Ectodermal cell (in vitro differentiated cells): Measurements from ENCODE around the gene TRIM34.
"Not testable (repeated sequence)": the region's sequence is repeated elsewhere in the genome, so short reads cannot be mapped to it uniquely, and the experiment has no call there.

Experiments used
- H3K27ac ChIP-seq: 2 replicates; pipeline ENCODE4 v1.7.0; 2013; ENCODE audit warnings: mild to moderate bottlenecking, low read depth, low read length; ENCODE audit not compliant: insufficient read depth, poor library complexity, severe bottlenecking
- H3K27me3 ChIP-seq: 2 replicates; pipeline ENCODE4 v1.7.0; 2013; ENCODE audit warnings: mild to moderate bottlenecking, low read length; ENCODE audit not compliant: insufficient read depth, control insufficient read depth, poor library complexity, severe bottlenecking
- H3K36me3 ChIP-seq: one replicate; pipeline ENCODE4 v1.7.0; 2013; ENCODE audit warnings: low read length; ENCODE audit not compliant: control insufficient read depth, insufficient read depth
- H3K4me1 ChIP-seq: one replicate; pipeline ENCODE4 v1.7.0; 2013; ENCODE audit warnings: low read length; ENCODE audit not compliant: control insufficient read depth, insufficient read depth
- H3K4me3 ChIP-seq: 2 replicates; pipeline ENCODE4 v1.7.0; 2013; ENCODE audit warnings: low read depth, low read length, control low read depth; ENCODE audit not compliant: insufficient read depth
- H3K9me3 ChIP-seq: 2 replicates; pipeline ENCODE4 v1.7.0; 2013; ENCODE audit warnings: mild to moderate bottlenecking, low read length, moderate library complexity; ENCODE audit not compliant: control insufficient read depth
- WGBS, 2 experiments: methylation state at CpG; one replicate each; pipeline ENCODE4 v1.1.7; 2013; ENCODE audit warnings: missing lambda C conversion rate in 2 of 2; 5-methylcytosine and 5-hydroxymethylcytosine counted together

Gene TRIM34

GRCh38 chr11:5596607-5597201, 28.1 kb upstream of the TRIM34 start, which contains the start of gene TRIM6:
TRIM6 (plus strand) TSS chr11:5596637; CDS start chr11:5596898, 261 bp downstream.
- peak within 1 kb of the TSS; percentile 47 for H3K4me3 ChIP-seq
- no peak within 1 kb of the TSS for H3K27ac ChIP-seq
- no peaks in the 10 kb centered on the region for H3K27me3 ChIP-seq
- no peaks in the 10 kb centered on the region for H3K9me3 ChIP-seq
- no peaks in the 10 kb centered on the region for H3K4me1 ChIP-seq
- H3K36me3 ChIP-seq = no peaks in the 10 kb centered on the region
- WGBS, 2 experiments = 5 to 9% methylated on average over 19 to 20 of the region's 20 CpGs

- Histone ChIP-seq H3K4me1 (no peaks in the 10 kb centered on the region), H3K27ac (no peak overlapping the region), H3K36me3 (no peaks in the 10 kb centered on the region), H3K9me3 (no peaks in the 10 kb centered on the region), H3K27me3 (no peaks in the 10 kb centered on the region), H3K4me3 (no peak overlapping the region)
- 16 to 17% methylated on average over 3 of the region's 3 CpGs for WGBS, 2 experiments
Measured at GRCh38 chr11:5597953-5598352, 26.8 kb upstream of the TRIM34 start.

GRCh38 chr11:5600374-5600851, 24.4 kb upstream of the TRIM34 start:
- H3K4me1 ChIP-seq = no peaks in the 10 kb centered on the region
- peak overlapping the region; percentile 44 for H3K27ac ChIP-seq
- H3K9me3 ChIP-seq = no peaks in the 10 kb centered on the region
- H3K36me3 ChIP-seq = no peaks in the 10 kb centered on the region
- no peak overlapping the region for H3K4me3 ChIP-seq
- no peaks in the 10 kb centered on the region for H3K27me3 ChIP-seq
- 42% methylated on average over 9 of the region's 9 CpGs for WGBS, 2 experiments

GRCh38 chr11:5602791-5603190, 22.0 kb upstream of the TRIM34 start:
- not testable (repeated sequence) for H3K4me1 ChIP-seq, H3K27me3 ChIP-seq, H3K36me3 ChIP-seq, H3K27ac ChIP-seq, H3K4me3 ChIP-seq, H3K9me3 ChIP-seq
- 93 to 95% methylated on average over 4 of the region's 4 CpGs for WGBS, 2 experiments

GRCh38 chr11:5603326-5603725, 21.5 kb upstream of the TRIM34 start:
- no peak overlapping the region for H3K27ac ChIP-seq
- H3K4me3 ChIP-seq = no peak overlapping the region
- 96 to 97% methylated on average over 8 of the region's 8 CpGs for WGBS, 2 experiments

GRCh38 chr11:5604896-5605295, 19.9 kb upstream of the TRIM34 start:
- Histone ChIP-seq H3K27me3 (no peaks in the 10 kb centered on the region), H3K36me3 (no peaks in the 10 kb centered on the region), H3K27ac (no peak overlapping the region), H3K4me3 (no peak overlapping the region), H3K4me1 (no peaks in the 10 kb centered on the region), H3K9me3 (no peaks in the 10 kb centered on the region)
- 90 to 94% methylated on average over 4 of the region's 4 CpGs for WGBS, 2 experiments

More at GRCh38 chr11:5603326-5603725, 21.5 kb upstream of the TRIM34 start:
- Histone ChIP-seq H3K9me3 (no peaks in the 10 kb centered on the region), H3K4me1 (no peaks in the 10 kb centered on the region), H3K27me3 (no peaks in the 10 kb centered on the region), H3K36me3 (no peaks in the 10 kb centered on the region)

- Histone ChIP-seq H3K36me3 (no peaks in the 10 kb centered on the region), H3K4me1 (no peaks in the 10 kb centered on the region), H3K4me3 (no peak overlapping the region), H3K9me3 (no peaks in the 10 kb centered on the region), H3K27ac (no peak overlapping the region), H3K27me3 (no peaks in the 10 kb centered on the region)
- 92 to 95% methylated on average over 5 of the region's 5 CpGs for WGBS, 2 experiments
Measured at GRCh38 chr11:5605849-5606248, 19.0 kb upstream of the TRIM34 start.

- Histone ChIP-seq H3K9me3 (no peaks in the 10 kb centered on the region), H3K4me3 (no peak overlapping the region), H3K4me1 (no peaks in the 10 kb centered on the region), H3K27ac (no peak overlapping the region), H3K27me3 (no peaks in the 10 kb centered on the region), H3K36me3 (no peaks in the 10 kb centered on the region)
- WGBS, 2 experiments = 89 to 96% methylated on average over 6 of the region's 6 CpGs
Measured at GRCh38 chr11:5608808-5609207, 16.0 kb upstream of the TRIM34 start.

- H3K36me3 ChIP-seq = no peaks in the 10 kb centered on the region
- H3K4me1 ChIP-seq = no peaks in the 10 kb centered on the region
- WGBS, 2 experiments = 91 to 96% methylated on average over 5 of the region's 5 CpGs
- H3K27me3 ChIP-seq = no peaks in the 10 kb centered on the region
- no peak overlapping the region for H3K4me3 ChIP-seq
- H3K27ac ChIP-seq = no peak overlapping the region
- no peaks in the 10 kb centered on the region for H3K9me3 ChIP-seq
Measured at GRCh38 chr11:5610446-5610845, 14.4 kb upstream of the TRIM34 start.

- no peaks in the 10 kb centered on the region for H3K36me3 ChIP-seq
- H3K9me3 ChIP-seq = no peaks in the 10 kb centered on the region
- 87% methylated on average over 10 to 11 of the region's 11 CpGs for WGBS, 2 experiments
- no peaks in the 10 kb centered on the region for H3K27me3 ChIP-seq
- H3K4me3 ChIP-seq = no peak overlapping the region
- no peaks in the 10 kb centered on the region for H3K4me1 ChIP-seq
- no peak overlapping the region for H3K27ac ChIP-seq
Measured at GRCh38 chr11:5611627-5612026, 13.2 kb upstream of the TRIM34 start.
